IPS-11a (cell line): ENCODE data around the gene UPF2.
"Not testable (repeated sequence)": the region's sequence is repeated elsewhere in the genome, so short reads cannot be mapped to it uniquely, and the experiment has no call there.

Source experiments
- H3K4me3 ChIP-seq: one replicate; pipeline ENCODE4 v1.5.1; 2013; ENCODE audit warnings: low read depth, low read length, control low read depth

Gene UPF2

DNA sequence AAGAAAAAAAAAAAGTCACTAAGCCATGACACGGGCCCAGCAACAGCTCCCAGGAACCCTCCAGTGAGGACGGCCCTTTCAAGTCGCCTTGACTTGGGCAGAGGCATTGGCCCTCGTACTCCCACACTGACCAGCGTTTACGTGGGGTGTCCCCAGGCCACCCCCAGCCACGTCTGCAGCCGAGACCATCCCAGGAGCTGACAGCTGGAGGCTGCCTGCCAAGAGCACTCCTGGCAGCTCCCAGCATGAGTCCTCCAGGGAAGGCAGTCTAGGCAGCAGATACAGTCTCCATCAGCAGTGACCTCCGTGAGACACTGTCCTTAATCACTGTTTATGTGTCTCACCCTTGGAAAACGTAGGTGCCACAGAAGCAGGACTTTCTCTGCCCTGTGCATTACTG, 133.0 kb downstream of the UPF2 start:
- H3K4me3 ChIP-seq, result no peak overlapping the region

- no peak overlapping the region for H3K4me3 ChIP-seq
These were observed 133.6 kb downstream of the UPF2 start for GRCh38 chr10:11908991-11909390.

DNA sequence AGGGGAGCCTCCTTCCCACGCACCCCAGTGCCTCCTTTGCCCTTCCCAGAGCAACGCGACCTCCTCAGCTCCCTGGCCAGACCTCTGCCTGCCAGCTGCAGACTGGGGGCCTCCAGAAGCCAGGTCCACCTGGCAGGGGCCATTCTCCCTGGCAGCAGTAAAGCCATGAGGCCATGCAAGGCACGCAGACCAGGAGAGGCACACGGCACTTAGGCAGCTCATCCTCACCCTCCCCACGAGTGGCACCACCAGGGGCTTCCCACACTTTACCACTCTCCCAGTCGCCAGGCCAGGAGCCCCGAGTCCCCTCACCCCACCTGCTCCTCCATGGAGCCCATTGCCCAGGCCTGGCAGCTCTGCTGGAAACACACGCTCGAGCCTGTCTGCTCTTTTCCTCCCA, 134.1 kb downstream of the UPF2 start:
- no peak overlapping the region for H3K4me3 ChIP-seq

DNA sequence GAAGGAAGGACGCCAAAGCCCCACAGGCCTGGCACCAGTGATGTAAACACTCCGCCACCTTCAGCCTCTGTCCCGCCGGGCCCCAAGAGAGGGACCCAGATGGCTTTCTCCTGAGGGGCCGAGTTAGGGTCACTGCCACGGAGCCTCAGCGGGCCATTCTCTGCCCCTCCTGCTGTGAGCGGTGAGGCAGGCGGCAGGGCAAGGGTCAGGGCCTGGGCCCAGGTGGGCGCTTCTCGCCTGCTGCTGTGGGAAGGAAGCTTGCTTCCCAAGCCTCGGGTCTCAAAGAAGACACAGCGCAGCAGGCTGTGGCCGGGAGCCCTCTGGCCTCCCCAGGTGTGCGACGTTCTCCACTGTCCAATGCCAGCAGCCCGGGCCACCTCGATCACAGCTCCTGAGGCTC, 134.7 kb downstream of the UPF2 start:
- H3K4me3 ChIP-seq, result no peak overlapping the region

GRCh38 chr10:11906714-11907113, 135.9 kb downstream of the UPF2 start:
- no peak overlapping the region for H3K4me3 ChIP-seq

GRCh38 chr10:11902646-11903045, 140.0 kb downstream of the UPF2 start:
- H3K4me3 ChIP-seq, result no peak overlapping the region

DNA sequence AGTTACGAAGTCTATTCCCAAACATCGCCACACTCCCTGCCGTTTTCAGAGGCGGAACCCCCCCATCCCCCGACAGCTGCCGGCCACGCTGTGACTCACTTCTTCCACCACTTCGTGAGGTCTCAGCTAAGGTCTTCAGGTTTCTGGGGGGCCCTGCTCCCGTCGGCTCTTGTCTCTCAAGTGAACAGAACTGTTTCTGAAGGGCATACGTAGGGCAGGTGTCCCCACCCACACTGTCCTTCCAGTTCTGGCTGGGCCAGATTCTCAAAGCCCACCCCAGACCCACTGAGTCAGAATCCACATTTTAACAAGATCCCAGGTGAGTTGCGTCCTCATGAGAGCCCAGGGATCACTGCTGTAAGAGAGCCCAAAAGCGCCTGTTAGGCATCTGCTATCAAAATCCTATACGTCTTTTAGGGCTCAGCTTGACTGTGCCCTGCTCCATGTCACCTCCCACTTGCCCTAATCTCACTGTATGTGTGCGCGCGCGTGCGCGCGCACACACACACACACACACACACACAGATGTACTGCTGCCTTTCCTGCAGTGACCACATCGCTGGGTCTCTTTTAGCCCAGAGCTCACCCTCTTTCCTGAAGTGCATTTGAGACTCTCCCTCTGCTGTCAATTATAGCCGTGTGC, 140.7 kb downstream of the UPF2 start:
- no peak overlapping the region for H3K4me3 ChIP-seq

- no peak overlapping the region for H3K4me3 ChIP-seq
These were observed 141.2 kb downstream of the UPF2 start for GRCh38 chr10:11901454-11901832.

- H3K4me3 ChIP-seq, result no peak overlapping the region
These were observed 141.6 kb downstream of the UPF2 start for GRCh38 chr10:11901036-11901301.

- H3K4me3 ChIP-seq, result no peak overlapping the region
These were observed 143.3 kb downstream of the UPF2 start for GRCh38 chr10:11899067-11899876.

GRCh38 chr10:11898372-11899066, 144.1 kb downstream of the UPF2 start:
- no peak overlapping the region for H3K4me3 ChIP-seq

DNA sequence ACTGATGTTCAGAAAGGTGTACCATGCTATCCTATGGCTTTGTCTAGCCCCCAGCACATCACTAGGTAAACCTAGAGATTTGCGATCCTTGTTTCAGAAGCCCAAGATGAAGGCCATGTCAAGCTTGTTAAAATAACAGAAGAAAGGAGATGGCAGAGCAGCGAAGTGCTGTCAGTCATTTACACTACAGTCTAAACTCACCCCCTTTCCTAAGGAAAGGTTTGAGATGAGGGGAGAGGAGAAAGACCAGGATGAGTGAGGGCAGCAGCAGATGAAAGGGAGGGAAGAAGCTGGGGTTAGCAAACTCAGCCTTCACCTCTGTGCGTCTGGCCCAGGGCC, 144.6 kb downstream of the UPF2 start:
- H3K4me3 ChIP-seq, result no peak overlapping the region

DNA sequence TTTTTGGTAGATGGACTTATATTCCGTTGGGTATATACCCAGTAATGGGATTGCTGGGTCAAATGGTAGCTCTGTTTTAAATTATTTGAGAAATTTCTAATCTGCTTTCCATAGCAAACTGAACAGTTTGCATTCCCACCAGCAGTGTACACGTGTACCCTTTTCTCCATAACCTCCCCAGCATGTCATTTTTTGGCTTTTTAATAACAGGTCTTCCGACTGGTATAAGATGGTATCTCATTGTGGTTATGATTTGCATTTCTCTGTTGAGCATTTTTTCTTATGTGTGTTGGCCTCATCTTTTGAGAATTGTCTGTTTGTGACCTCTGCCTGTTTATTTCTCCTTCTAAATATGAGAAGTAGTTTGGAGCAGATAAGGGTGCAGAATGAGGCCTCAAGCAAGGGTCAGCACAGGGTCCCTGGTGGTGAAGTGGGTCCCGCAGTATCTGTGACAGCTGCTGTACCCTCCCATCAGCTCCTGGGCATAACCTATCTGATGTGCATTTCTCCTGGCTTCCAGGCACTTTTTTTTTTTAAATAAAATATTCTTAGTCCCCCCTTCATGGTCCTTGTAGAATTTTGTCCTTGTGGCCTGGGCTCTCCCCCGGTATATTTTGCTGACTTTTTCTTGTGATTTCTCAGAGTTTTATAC, 145.9 kb downstream of the UPF2 start:
- H3K4me3 ChIP-seq, result no peak overlapping the region

DNA sequence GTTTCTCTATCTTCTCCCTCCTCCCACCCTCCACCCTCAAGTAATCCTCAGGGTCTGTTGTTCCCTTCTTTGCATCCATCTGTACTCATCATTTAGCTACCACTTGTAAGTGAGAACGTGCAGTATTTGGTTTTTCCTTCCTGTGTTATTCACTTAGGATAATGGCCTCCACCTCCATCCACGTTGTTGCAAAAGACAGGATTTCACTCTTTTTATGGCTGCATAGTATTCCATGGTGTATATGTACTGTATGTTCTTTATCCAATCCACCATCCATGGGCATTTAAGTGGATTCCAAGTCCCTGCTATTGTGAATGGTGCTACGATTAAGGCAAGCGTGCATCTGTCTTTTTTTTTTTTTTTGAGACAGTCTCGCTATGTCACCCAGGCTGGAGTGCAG, 147.0 kb downstream of the UPF2 start:
- no peak overlapping the region for H3K4me3 ChIP-seq

DNA sequence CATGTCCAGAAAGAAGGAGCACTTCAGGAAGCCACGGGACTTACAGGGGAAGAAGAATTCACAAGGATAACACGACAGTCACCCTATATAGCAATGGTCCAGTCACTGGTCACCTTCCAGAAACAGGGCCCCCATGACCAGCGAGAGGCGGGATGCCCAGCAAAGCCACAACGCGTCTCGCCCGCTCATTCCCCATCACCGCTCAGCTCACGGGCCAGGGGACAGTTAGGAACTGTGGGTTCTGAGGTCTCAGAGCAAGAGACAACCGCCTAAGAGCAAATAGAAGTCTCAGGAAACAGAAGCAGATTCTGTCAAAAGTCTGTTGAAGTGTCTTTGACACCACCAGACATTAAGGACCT, 147.5 kb downstream of the UPF2 start:
- H3K4me3 ChIP-seq, result no peak overlapping the region

GRCh38 chr10:11894381-11895107, 148.1 kb downstream of the UPF2 start:
- H3K4me3 ChIP-seq, result no peak overlapping the region

- H3K4me3 ChIP-seq, result no peak overlapping the region
These were observed 148.8 kb downstream of the UPF2 start for GRCh38 chr10:11893749-11894278.

GRCh38 chr10:11891776-11892486, 150.7 kb downstream of the UPF2 start:
- H3K4me3 ChIP-seq, result no peak overlapping the region

GRCh38 chr10:11889263-11889662, 153.3 kb downstream of the UPF2 start:
- not testable (repeated sequence) for H3K4me3 ChIP-seq
